ENCODE measurements around the gene DUSP2.

DNA sequence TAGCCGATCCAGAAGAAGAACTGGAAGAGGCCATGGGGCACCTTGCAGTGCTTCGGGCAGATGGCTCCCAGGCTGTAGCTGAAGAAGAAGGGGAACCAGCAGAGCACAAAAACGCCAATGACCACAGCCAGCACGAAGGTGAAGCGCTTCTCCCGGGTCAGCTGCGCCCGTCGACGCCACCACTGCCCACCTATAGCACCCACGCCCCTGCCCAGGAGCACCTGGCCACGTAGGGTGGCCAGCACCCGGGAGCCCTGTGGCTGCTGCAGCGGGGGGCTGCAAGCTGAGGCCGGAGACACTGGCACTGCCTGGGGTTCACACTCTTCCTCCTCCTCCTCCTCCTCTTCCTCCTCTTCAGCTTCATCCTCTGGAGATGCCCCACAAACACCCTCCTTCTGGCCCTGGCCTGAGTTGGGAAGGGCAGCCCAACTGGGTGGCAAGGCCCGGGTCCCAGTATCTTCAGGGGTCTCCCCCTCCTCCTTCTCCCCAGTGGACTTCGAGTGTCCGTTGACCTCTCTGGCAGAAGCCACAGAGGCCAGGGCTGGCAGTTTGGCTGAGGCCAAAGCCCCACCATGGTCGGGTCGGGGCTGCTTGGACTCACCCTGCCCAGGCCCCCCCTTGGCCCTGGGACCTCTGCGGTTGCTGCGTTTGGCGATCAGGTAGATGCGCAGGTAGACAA, 30.2 kb downstream of the DUSP2 start:
- no peak for TF ChIP-seq YY1 (IDR thresholded peaks at IDR 0.05; ENCODE audit: low read depth)
- TF ChIP-seq, protein P1, sequence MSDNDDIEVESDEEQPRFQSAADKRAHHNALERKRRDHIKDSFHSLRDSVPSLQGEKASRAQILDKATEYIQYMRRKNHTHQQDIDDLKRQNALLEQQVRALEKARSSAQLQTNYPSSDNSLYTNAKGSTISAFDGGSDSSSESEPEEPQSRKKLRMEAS (IDR thresholded peaks at IDR 0.05), result no peak
- no peak for TF ChIP-seq CEBPB (IDR thresholded peaks at IDR 0.05)
- TF ChIP-seq EP300 (IDR thresholded peaks at IDR 0.05; ENCODE audit: borderline replicate concordance), result no peak
- TF ChIP-seq, protein P2, sequence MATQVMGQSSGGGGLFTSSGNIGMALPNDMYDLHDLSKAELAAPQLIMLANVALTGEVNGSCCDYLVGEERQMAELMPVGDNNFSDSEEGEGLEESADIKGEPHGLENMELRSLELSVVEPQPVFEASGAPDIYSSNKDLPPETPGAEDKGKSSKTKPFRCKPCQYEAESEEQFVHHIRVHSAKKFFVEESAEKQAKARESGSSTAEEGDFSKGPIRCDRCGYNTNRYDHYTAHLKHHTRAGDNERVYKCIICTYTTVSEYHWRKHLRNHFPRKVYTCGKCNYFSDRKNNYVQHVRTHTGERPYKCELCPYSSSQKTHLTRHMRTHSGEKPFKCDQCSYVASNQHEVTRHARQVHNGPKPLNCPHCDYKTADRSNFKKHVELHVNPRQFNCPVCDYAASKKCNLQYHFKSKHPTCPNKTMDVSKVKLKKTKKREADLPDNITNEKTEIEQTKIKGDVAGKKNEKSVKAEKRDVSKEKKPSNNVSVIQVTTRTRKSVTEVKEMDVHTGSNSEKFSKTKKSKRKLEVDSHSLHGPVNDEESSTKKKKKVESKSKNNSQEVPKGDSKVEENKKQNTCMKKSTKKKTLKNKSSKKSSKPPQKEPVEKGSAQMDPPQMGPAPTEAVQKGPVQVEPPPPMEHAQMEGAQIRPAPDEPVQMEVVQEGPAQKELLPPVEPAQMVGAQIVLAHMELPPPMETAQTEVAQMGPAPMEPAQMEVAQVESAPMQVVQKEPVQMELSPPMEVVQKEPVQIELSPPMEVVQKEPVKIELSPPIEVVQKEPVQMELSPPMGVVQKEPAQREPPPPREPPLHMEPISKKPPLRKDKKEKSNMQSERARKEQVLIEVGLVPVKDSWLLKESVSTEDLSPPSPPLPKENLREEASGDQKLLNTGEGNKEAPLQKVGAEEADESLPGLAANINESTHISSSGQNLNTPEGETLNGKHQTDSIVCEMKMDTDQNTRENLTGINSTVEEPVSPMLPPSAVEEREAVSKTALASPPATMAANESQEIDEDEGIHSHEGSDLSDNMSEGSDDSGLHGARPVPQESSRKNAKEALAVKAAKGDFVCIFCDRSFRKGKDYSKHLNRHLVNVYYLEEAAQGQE (IDR thresholded peaks at IDR 0.05; ENCODE audit: low read depth), result no peak
- TF ChIP-seq, protein P3, sequence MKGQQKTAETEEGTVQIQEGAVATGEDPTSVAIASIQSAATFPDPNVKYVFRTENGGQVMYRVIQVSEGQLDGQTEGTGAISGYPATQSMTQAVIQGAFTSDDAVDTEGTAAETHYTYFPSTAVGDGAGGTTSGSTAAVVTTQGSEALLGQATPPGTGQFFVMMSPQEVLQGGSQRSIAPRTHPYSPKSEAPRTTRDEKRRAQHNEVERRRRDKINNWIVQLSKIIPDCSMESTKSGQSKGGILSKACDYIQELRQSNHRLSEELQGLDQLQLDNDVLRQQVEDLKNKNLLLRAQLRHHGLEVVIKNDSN (IDR thresholded peaks at IDR 0.05), result no peak
- TF ChIP-seq RAD21 (IDR thresholded peaks at IDR 0.05; ENCODE audit: low read depth), result no peak
